Cardiac muscle cell (in vitro differentiated cells and primary cell): ENCODE results near the gene ST14. TPM values are rescaled to one million over a fixed set of nuclear protein-coding genes. Genes with fewer than 3 reads are reported as not detected.

Experiments used
- DNase-seq, 2 donors: peaks; one replicate each; pipeline versions ENCODE4 v3.0.0 to v3.0.0-alpha.2; 2010 to 2017; ENCODE audit warnings: low read depth in 1 of 2, low spot score in 1 of 2
- H3K27ac ChIP-seq: fragments of 200-600 bp; sonication (generic); 2 replicates; pipeline ENCODE4 v1.5.1; 2016
- H3K27me3 ChIP-seq: fragments of 200-600 bp; sonication (generic); 2 replicates; pipeline ENCODE4 v1.6.0; 2016; ENCODE audit warnings: control low read depth
- H3K36me3 ChIP-seq: fragments of 200-600 bp; sonication (generic); 2 replicates; pipeline ENCODE4 v1.5.1; 2016; ENCODE audit warnings: control low read depth
- H3K4me1 ChIP-seq: fragments of 200-600 bp; sonication (generic); 2 replicates; pipeline ENCODE4 v1.8.1; 2017; ENCODE audit warnings: low read depth, mild to moderate bottlenecking, mixed run types
- H3K4me3 ChIP-seq: fragments of 200-600 bp; sonication (generic); 2 replicates; pipeline ENCODE4 v1.5.1; 2016; ENCODE audit warnings: mild to moderate bottlenecking
- H3K9me3 ChIP-seq: fragments of 200-600 bp; sonication (generic); 2 replicates; pipeline ENCODE4 v1.5.1; 2017; ENCODE audit warnings: low read depth, mild to moderate bottlenecking, control low read depth
- polyA plus RNA-seq: library from polyadenylated mRNA; unstranded; fragments of >200 nt; fragmentation: Nextera tagmentation; extraction: Ambion mirVana; gene quantifications from 2 replicates; pipeline ENCODE4 v1.2.1, GENCODE V29; 2016
- total RNA-seq: library from RNA; depleted of rRNA; stranded (reverse); fragments of >200 nt; gene quantifications from 2 replicates; pipeline ENCODE4 v1.2.3, GENCODE V29; 2016
- TF ChIP-seq, protein P1 (sequence below): IDR thresholded peaks from 2 replicates; pipeline ENCODE4 v1.5.1; 2012; ENCODE audit warnings: low read depth, mild to moderate bottlenecking, low read length

ST14 gene
- total and polyA plus RNA-seq, 2 experiments from 2014 or later = 0.12 to 0.61 TPM

DNA sequence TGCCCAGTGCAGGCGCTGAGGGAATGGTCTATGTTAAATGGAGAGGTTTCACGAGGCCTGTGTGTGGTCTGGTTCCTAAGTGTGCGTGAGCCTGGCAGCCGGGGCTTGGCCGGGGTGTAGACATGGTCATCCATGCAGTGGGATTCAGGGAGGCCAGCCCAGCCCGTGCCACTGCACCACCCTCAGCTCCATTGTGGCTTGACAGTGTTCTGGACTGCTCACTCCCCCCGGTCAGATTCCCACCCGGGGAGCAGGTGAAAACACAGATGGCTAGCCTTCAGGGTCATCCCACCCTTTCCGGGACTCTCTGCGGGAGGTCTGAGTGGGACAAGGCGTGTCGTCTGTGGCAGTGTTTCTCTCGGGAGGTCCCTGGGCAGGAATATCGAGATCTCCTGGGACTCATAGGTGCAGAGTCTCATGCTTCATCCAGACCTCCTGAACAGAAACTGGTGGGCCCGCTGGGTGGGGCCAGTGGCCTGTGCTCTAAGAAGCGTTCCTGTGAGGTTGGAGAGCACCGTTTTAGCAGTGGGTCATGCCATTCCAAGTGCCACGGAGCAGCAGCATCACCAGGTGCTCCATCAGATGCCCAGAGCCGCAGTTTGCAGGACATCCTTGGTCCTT is 52.3 kb downstream of the ST14 start:
- no peaks in the 10 kb centered on the region for H3K36me3 ChIP-seq
- TF ChIP-seq, protein P1, sequence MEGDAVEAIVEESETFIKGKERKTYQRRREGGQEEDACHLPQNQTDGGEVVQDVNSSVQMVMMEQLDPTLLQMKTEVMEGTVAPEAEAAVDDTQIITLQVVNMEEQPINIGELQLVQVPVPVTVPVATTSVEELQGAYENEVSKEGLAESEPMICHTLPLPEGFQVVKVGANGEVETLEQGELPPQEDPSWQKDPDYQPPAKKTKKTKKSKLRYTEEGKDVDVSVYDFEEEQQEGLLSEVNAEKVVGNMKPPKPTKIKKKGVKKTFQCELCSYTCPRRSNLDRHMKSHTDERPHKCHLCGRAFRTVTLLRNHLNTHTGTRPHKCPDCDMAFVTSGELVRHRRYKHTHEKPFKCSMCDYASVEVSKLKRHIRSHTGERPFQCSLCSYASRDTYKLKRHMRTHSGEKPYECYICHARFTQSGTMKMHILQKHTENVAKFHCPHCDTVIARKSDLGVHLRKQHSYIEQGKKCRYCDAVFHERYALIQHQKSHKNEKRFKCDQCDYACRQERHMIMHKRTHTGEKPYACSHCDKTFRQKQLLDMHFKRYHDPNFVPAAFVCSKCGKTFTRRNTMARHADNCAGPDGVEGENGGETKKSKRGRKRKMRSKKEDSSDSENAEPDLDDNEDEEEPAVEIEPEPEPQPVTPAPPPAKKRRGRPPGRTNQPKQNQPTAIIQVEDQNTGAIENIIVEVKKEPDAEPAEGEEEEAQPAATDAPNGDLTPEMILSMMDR = no peak
- H3K4me1 ChIP-seq = no peaks in the 10 kb centered on the region
- no peaks in the 10 kb centered on the region for H3K27me3 ChIP-seq
- no peak overlapping the region for H3K27ac ChIP-seq
- H3K4me3 ChIP-seq = no peak overlapping the region
- H3K9me3 ChIP-seq = no peaks in the 10 kb centered on the region
- no peak for DNase-seq

- Histone ChIP-seq H3K36me3 (no peaks in the 10 kb centered on the region), H3K27me3 (no peaks in the 10 kb centered on the region), H3K4me3 (no peak overlapping the region), H3K4me1 (no peaks in the 10 kb centered on the region), H3K9me3 (no peaks in the 10 kb centered on the region), H3K27ac (no peak overlapping the region)
- TF ChIP-seq, protein P1 = no peak
- DNase-seq = no peak
Measured at GRCh38 chr11:130212431-130212961, 52.9 kb downstream of the ST14 start.

DNA sequence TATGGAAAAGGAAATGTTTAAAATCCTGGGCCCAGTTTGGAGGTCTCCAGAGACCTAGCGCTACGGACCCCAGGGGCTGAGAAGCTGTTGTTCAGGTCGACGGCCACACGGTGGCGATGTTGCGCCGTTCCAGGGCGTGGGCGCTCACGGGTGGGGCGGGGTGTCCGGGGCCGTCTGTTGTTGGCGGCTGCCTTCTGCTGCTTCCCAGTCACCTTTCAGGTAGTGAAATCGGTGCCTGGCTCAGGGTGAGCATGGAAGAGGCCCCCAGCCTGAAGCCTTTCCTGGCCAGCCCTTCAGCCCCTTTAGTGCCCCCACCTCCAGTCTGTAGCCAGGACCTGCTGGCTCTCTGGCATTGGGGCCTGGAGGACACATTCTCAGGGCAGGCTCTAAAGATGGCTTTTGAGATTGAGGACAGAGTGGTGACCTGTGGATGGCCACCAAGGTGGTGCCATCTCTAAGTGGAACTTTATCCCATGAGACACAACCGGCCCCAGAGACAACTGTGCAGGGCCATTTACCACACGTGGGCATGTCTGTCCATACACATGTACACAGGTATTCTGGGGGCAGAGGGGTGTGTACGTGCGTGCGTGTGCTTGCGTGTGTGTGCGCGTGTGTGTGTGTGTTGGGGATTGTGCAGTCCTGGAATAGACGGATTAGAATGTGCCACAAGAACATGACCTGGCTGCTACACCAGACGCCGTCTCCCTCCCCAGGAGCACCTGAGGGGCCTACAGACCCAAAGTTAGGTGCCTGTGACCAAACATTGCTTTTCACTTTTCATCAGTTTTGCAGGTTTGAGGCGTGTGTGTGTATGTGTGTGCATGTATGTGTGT is 53.8 kb downstream of the ST14 start:
- Histone ChIP-seq H3K27me3 (no peaks in the 10 kb centered on the region), H3K4me1 (no peaks in the 10 kb centered on the region), H3K9me3 (no peaks in the 10 kb centered on the region), H3K27ac (no peak overlapping the region), H3K4me3 (no peak overlapping the region), H3K36me3 (no peaks in the 10 kb centered on the region)
- TF ChIP-seq, protein P1 = peak; percentile 85
- peak; percentile 35 to 75 for DNase-seq

GRCh38 chr11:130213979-130214281 is 54.3 kb downstream of the ST14 start:
- Histone ChIP-seq H3K4me1 (no peaks in the 10 kb centered on the region), H3K4me3 (no peak overlapping the region), H3K36me3 (no peaks in the 10 kb centered on the region), H3K27ac (no peak overlapping the region), H3K9me3 (no peaks in the 10 kb centered on the region), H3K27me3 (no peaks in the 10 kb centered on the region)
- DNase-seq = no peak
- TF ChIP-seq, protein P1 = no peak

DNA sequence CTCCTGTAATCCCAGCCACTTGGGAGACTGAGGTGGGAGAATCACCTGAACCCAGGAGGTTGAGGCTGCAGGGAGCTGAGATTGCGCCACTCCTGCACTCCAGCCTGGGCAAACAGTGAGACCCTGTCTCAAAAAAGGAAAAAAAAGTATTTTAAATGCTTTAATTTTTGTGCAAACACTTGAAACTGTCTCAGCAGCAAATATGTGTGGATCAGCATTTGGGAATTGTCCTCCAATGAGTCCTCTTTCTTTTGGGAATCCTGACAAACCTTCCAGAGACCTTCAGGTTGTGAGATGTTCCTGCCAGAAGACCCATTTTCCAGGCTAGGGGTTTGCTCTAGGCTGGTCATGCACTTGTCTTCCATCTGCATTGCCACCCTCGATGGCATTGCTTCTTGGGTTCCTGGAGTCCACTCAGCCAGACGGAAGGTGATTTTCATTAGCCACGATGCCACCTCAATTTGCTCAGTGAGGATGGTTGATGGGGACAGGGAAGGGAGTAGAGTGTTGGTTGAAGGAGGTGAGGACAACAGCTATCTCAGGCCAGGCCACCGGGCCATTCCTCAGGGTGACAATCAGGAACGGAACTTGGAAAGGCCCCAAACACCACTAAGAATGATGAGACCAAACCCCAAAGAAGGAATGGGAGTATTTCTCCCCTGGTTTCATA is 55.4 kb downstream of the ST14 start:
- no peaks in the 10 kb centered on the region for H3K27me3 ChIP-seq
- H3K9me3 ChIP-seq = no peaks in the 10 kb centered on the region
- TF ChIP-seq, protein P1 = no peak
- DNase-seq = no peak
- no peaks in the 10 kb centered on the region for H3K4me1 ChIP-seq
- H3K4me3 ChIP-seq = no peak overlapping the region
- H3K27ac ChIP-seq = no peak overlapping the region
- H3K36me3 ChIP-seq = no peaks in the 10 kb centered on the region
